Activated naive CD4-positive, alpha-beta T cell treated with anti-CD3 and anti-CD28 coated beads for 36 hours (primary cell): ENCODE results near the gene MAPT. TPM values are rescaled to one million over a fixed set of nuclear protein-coding genes. Genes with fewer than 3 reads are reported as not detected.

Experiments used
- CTCF ChIA-PET: fragments of 350-600 bp; sonication (Branson Sonifier 250); formaldehyde crosslinking; loops from one replicate; lab custom pipeline; 2021; ENCODE audit warnings: antibody characterized with exemption; lab: Charles Lee
- DNase-seq: peaks from one replicate; pipeline ENCODE4 v3.0.0-alpha.2; 2020
- H3K27ac Mint-ChIP-seq: one replicate; pipeline ENCODE4 v1.8.0; 2021; ENCODE audit warnings: mild to moderate bottlenecking, mixed read lengths
- H3K27me3 Mint-ChIP-seq: one replicate; pipeline ENCODE4 v1.8.0; 2021; ENCODE audit warnings: low read depth, mixed read lengths
- H3K36me3 Mint-ChIP-seq: one replicate; pipeline ENCODE4 v1.8.0; 2021; ENCODE audit warnings: low read depth, mixed read lengths
- H3K4me1 Mint-ChIP-seq: one replicate; pipeline ENCODE4 v1.8.0; 2021; ENCODE audit warnings: low read depth, mixed read lengths
- H3K4me3 Mint-ChIP-seq: one replicate; pipeline ENCODE4 v1.8.0; 2021; ENCODE audit warnings: mild to moderate bottlenecking, moderate library complexity, mixed read lengths
- H3K9me3 Mint-ChIP-seq: one replicate; pipeline ENCODE4 v1.8.0; 2021; ENCODE audit warnings: mixed read lengths
- intact Hi-C: fragments of 100-400 bp; cut with micrococcal nuclease; formaldehyde crosslinking; loops from one replicate; pipeline ENCODE4 v1.15.1; 2023
- total RNA-seq, 2 experiments: library from RNA; stranded (reverse); gene quantifications; one replicate each; pipeline ENCODE4 v1.2.3, GENCODE V29; 2021

MAPT gene
- total RNA-seq, 2 experiments from 2014 or later: 0.57 to 0.86 TPM

DNA sequence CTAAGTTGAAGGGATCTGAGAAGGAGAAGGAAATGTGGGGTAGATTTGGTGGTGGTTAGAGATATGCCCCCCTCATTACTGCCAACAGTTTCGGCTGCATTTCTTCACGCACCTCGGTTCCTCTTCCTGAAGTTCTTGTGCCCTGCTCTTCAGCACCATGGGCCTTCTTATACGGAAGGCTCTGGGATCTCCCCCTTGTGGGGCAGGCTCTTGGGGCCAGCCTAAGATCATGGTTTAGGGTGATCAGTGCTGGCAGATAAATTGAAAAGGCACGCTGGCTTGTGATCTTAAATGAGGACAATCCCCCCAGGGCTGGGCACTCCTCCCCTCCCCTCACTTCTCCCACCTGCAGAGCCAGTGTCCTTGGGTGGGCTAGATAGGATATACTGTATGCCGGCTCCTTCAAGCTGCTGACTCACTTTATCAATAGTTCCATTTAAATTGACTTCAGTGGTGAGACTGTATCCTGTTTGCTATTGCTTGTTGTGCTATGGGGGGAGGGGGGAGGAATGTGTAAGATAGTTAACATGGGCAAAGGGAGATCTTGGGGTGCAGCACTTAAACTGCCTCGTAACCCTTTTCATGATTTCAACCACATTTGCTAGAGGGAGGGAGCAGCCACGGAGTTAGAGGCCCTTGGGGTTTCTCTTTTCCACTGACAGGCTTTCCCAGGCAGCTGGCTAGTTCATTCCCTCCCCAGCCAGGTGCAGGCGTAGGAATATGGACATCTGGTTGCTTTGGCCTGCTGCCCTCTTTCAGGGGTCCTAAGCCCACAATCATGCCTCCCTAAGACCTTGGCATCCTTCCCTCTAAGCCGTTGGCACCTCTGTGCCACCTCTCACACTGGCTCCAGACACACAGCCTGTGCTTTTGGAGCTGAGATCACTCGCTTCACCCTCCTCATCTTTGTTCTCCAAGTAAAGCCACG, 133.0 kb downstream of the MAPT start:
- no peaks in the 10 kb centered on the region for H3K27me3 Mint-ChIP-seq
- intact Hi-C loops: no loop called here
- peaks cover 7% of the 10 kb centered on the region for H3K4me1 Mint-ChIP-seq
- H3K4me3 Mint-ChIP-seq: no peak overlapping the region
- DNase-seq: no peak
- CTCF ChIA-PET: interaction anchor here (1.1 kb wide), 1 partner anchor 25 kb away, joined by 3 read pairs; no protein-coding TSS in a partner anchor
- H3K9me3 Mint-ChIP-seq: no peaks in the 10 kb centered on the region
- H3K36me3 Mint-ChIP-seq: peaks cover 12% of the 10 kb centered on the region
- H3K27ac Mint-ChIP-seq: no peak overlapping the region

DNA sequence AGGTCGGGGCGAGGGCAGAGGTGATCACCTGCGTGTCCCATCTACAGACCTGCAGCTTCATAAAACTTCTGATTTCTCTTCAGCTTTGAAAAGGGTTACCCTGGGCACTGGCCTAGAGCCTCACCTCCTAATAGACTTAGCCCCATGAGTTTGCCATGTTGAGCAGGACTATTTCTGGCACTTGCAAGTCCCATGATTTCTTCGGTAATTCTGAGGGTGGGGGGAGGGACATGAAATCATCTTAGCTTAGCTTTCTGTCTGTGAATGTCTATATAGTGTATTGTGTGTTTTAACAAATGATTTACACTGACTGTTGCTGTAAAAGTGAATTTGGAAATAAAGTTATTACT, 133.6 kb downstream of the MAPT start:
- Mint-ChIP-seq H3K27me3 (no peaks in the 10 kb centered on the region), H3K4me1 (peaks cover 7% of the 10 kb centered on the region), H3K9me3 (no peaks in the 10 kb centered on the region), H3K36me3 (peaks cover 12% of the 10 kb centered on the region), H3K27ac (no peak overlapping the region), H3K4me3 (no peak overlapping the region)
- CTCF ChIA-PET: interaction anchor here (1.1 kb wide), 1 partner anchor 26 kb away, joined by 3 read pairs; no protein-coding TSS in a partner anchor
- no peak for DNase-seq
- intact Hi-C loops: no loop called here

- no peak overlapping the region for H3K27ac Mint-ChIP-seq
- H3K4me3 Mint-ChIP-seq: no peak overlapping the region
- peaks cover 12% of the 10 kb centered on the region for H3K36me3 Mint-ChIP-seq
- no peaks in the 10 kb centered on the region for H3K27me3 Mint-ChIP-seq
- intact Hi-C loops: no loop called here
- CTCF ChIA-PET: interaction anchor here (1.1 to 1.4 kb wide), 2 partner anchors 12 to 26 kb away, joined by 3 read pairs; no protein-coding TSS in a partner anchor
- H3K4me1 Mint-ChIP-seq: peaks cover 7% of the 10 kb centered on the region
- H3K9me3 Mint-ChIP-seq: no peaks in the 10 kb centered on the region
- DNase-seq: no peak
Observed at GRCh38 chr17:46028374-46028773, 134.0 kb downstream of the MAPT start.

DNA sequence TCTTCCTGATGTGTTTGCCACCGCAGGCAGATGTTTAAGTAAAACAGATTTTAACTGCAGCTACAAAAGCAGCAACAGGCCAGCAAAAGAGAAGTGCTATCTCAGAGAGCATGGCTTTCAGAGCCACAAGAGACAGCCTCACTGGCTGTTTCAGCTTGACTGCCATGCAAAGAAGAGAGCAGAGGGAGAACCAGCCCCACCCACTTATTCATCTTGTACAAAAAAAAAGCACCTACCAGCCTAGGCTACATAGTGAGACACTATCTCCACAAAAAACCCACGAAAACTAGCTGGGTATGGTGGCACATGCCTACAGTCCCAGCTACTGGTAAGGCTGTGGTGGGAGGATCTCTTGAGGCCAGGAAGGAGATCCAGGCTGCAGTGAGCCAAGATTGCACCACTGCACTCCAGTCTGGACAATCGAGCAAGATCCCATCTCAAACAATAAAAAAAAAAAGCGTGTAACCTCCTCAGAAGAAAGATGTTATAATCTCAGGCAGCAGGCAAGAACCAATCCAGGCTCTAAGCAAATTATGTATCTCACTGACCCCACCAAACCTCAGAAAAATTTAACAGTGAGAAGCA, 134.7 kb downstream of the MAPT start:
- intact Hi-C loops: no loop called here
- Mint-ChIP-seq H3K9me3 (no peaks in the 10 kb centered on the region), H3K36me3 (peaks cover 12% of the 10 kb centered on the region), H3K4me3 (no peak overlapping the region), H3K27ac (no peak overlapping the region), H3K27me3 (no peaks in the 10 kb centered on the region), H3K4me1 (peaks cover 7% of the 10 kb centered on the region)
- no peak for DNase-seq
- CTCF ChIA-PET: interaction anchor here (0.7 to 1.7 kb wide), 4 partner anchors 9 to 184 kb away, joined by 3 to 6 read pairs (median 4); no protein-coding TSS in a partner anchor

GRCh38 chr17:46029627-46030026, 135.3 kb downstream of the MAPT start:
- CTCF ChIA-PET: interaction anchor here (0.6 to 1.7 kb wide), 4 partner anchors 11 to 239 kb away, joined by 3 to 6 read pairs (median 4); no protein-coding TSS in a partner anchor
- Mint-ChIP-seq H3K4me1 (peaks cover 7% of the 10 kb centered on the region), H3K27ac (no peak overlapping the region), H3K4me3 (no peak overlapping the region), H3K9me3 (no peaks in the 10 kb centered on the region), H3K27me3 (no peaks in the 10 kb centered on the region), H3K36me3 (peaks cover 12% of the 10 kb centered on the region)
- DNase-seq: no peak
- intact Hi-C loops: no loop called here

DNA sequence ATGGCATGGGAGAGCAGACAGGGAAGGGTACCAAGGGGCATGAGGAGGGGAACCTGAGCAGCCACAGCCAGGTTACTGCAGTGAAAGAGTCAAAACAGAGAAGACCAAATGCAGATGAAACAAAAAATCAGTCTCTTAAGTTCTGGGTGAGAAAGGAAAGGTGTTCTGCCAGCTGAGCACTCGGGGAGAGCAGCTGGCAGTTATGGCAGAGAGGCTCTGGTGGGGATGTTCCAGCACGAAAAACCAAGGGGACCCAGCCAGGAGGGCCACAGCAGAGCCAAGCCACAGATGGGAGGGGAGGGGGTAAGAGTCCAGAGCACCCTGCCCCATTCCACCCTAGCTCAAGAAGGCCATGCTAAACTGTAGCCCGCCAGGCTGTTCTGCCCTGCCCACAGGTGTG, 136.4 kb downstream of the MAPT start:
- CTCF ChIA-PET: no interaction called here
- Mint-ChIP-seq H3K4me1 (peaks cover 12% of the 10 kb centered on the region), H3K27me3 (no peaks in the 10 kb centered on the region), H3K27ac (no peak overlapping the region), H3K4me3 (no peak overlapping the region), H3K36me3 (peaks cover 15% of the 10 kb centered on the region), H3K9me3 (no peaks in the 10 kb centered on the region)
- intact Hi-C loops: no loop called here
- no peak for DNase-seq

DNA sequence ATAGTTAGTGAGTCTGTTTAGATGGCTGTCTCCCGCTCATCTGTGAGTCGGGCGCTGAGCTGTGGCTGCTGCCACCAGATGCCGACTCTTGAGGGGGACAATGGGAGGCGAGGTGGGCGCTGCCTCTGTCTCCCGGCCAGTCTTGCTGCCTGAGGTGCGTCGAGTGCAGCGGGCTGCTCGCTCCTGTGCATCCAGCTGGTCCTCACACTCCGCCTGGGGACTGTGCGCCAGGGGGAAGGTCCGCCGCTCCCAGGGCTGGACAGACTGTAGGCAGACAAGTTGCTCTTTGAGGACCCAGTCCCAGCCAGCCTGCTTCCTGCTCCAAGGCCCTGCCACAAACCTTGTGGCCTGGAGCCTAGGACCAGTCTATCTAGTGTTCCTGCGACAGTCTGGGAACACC, 137.1 kb downstream of the MAPT start:
- H3K4me1 Mint-ChIP-seq: peaks cover 12% of the 10 kb centered on the region

GRCh38 chr17:46031920-46032319, 137.6 kb downstream of the MAPT start:
- Mint-ChIP-seq H3K9me3 (no peaks in the 10 kb centered on the region), H3K27me3 (no peaks in the 10 kb centered on the region), H3K27ac (no peak overlapping the region), H3K4me3 (no peak overlapping the region), H3K4me1 (peaks cover 12% of the 10 kb centered on the region), H3K36me3 (peaks cover 18% of the 10 kb centered on the region)
- intact Hi-C loops: no loop called here
- CTCF ChIA-PET: no interaction called here
- no peak for DNase-seq

More for the DNA sequence above, 137.1 kb downstream of the MAPT start:
- no peaks in the 10 kb centered on the region for H3K27me3 Mint-ChIP-seq
- H3K9me3 Mint-ChIP-seq: no peaks in the 10 kb centered on the region
- H3K4me3 Mint-ChIP-seq: no peak overlapping the region
- no peak for DNase-seq
- intact Hi-C loops: no loop called here
- no peak overlapping the region for H3K27ac Mint-ChIP-seq
- peaks cover 18% of the 10 kb centered on the region for H3K36me3 Mint-ChIP-seq
- CTCF ChIA-PET: interaction anchor here (0.7 kb wide), 1 partner anchor 255 kb away, joined by 3 read pairs; no protein-coding TSS in a partner anchor

GRCh38 chr17:46032909-46033308, 138.6 kb downstream of the MAPT start:
- DNase-seq: no peak
- H3K4me3 Mint-ChIP-seq: no peak overlapping the region
- H3K4me1 Mint-ChIP-seq: peaks cover 12% of the 10 kb centered on the region
- no peak overlapping the region for H3K27ac Mint-ChIP-seq
- intact Hi-C loops: no loop called here
- H3K9me3 Mint-ChIP-seq: no peaks in the 10 kb centered on the region
- CTCF ChIA-PET: interaction anchor here (0.5 to 0.6 kb wide), 2 partner anchors 26 to 563 kb away, joined by 3 to 6 read pairs; no protein-coding TSS in a partner anchor
- H3K36me3 Mint-ChIP-seq: peaks cover 20% of the 10 kb centered on the region
- no peaks in the 10 kb centered on the region for H3K27me3 Mint-ChIP-seq

DNA sequence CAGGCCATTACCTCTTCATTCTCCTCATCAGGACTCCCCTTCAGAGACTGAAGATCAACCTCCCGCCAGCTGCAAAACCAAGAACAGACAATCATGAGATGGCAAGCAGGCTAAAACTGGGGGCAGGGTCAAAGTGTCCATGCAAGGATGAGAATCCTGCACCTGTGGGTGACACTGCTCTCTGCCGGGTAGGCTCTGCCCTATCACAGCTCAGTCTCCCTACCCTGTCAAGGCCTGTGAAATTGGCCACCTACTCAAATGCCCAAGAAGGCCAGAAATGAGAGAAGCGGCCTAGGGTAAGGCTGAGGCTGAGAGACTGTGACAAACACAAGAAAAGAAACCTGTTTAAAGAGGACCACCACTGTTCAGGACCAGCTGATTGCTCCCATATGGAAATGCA, 139.0 kb downstream of the MAPT start:
- no peaks in the 10 kb centered on the region for H3K9me3 Mint-ChIP-seq
- intact Hi-C loops: no loop called here
- CTCF ChIA-PET: interaction anchor here (0.6 kb wide), 1 partner anchor 403 kb away, joined by 3 read pairs; no protein-coding TSS in a partner anchor
- no peak overlapping the region for H3K4me3 Mint-ChIP-seq
- no peak for DNase-seq
- H3K27ac Mint-ChIP-seq: no peak overlapping the region
- no peaks in the 10 kb centered on the region for H3K27me3 Mint-ChIP-seq
- peaks cover 25% of the 10 kb centered on the region for H3K36me3 Mint-ChIP-seq
- H3K4me1 Mint-ChIP-seq: peaks cover 12% of the 10 kb centered on the region

GRCh38 chr17:46035112-46035818, 140.9 kb downstream of the MAPT start:
- no peak overlapping the region for H3K4me3 Mint-ChIP-seq
- peaks cover 5% of the 10 kb centered on the region for H3K4me1 Mint-ChIP-seq

GRCh38 chr17:46036491-46036890, 142.1 kb downstream of the MAPT start:
- Mint-ChIP-seq H3K9me3 (no peaks in the 10 kb centered on the region), H3K27me3 (no peaks in the 10 kb centered on the region), H3K4me3 (no peak overlapping the region), H3K4me1 (peaks cover 5% of the 10 kb centered on the region), H3K27ac (no peak overlapping the region), H3K36me3 (peaks cover 19% of the 10 kb centered on the region)
- intact Hi-C loops: no loop called here
- CTCF ChIA-PET: interaction anchor here (0.9 to 1.0 kb wide), 2 partner anchors 35 to 179 kb away, joined by 3 read pairs; no protein-coding TSS in a partner anchor
- DNase-seq: no peak

More at GRCh38 chr17:46035112-46035818, 140.9 kb downstream of the MAPT start:
- peak; percentile 33 for DNase-seq
- peaks cover 25% of the 10 kb centered on the region for H3K36me3 Mint-ChIP-seq
- H3K9me3 Mint-ChIP-seq: no peaks in the 10 kb centered on the region
- H3K27me3 Mint-ChIP-seq: no peaks in the 10 kb centered on the region
- intact Hi-C loops: no loop called here
- no peak overlapping the region for H3K27ac Mint-ChIP-seq
- CTCF ChIA-PET: interaction anchor here (0.6 kb wide), 1 partner anchor 72 kb away, joined by 3 read pairs; no protein-coding TSS in a partner anchor
